AG04450 (cell line): ENCODE measurements around the gene ADCY5. TPM values are rescaled to one million over a fixed set of nuclear protein-coding genes. Genes with fewer than 3 reads are reported as not detected.

Experiments
- CTCF ChIA-PET: fragments of 300-600, 350-600 bp; formaldehyde crosslinking; extraction: SDS; loops from one replicate; lab custom pipeline; 2022; ENCODE audit warnings: antibody characterized with exemption, inconsistent platforms; lab: Charles Lee
- POLR2A ChIA-PET: fragments of 350-600 bp; formaldehyde crosslinking; extraction: SDS; loops from one replicate; lab custom pipeline; 2021; ENCODE audit warnings: antibody characterized with exemption, inconsistent platforms; lab: Yijun Ruan, JAX
- DNase-seq: peaks from one replicate; pipeline ENCODE4 v3.0.0-alpha.2; 2011; ENCODE audit warnings: low read depth, low spot score
- H3K27ac ChIP-seq: one replicate; pipeline ENCODE4 v1.5.1; 2012; ENCODE audit warnings: low read depth, low read length, control low read depth
- H3K27me3 ChIP-seq: one replicate; pipeline ENCODE4 v1.6.0; 2012; ENCODE audit warnings: low read length; ENCODE audit not compliant: control insufficient read depth, insufficient read depth
- H3K4me3 ChIP-seq: 2 replicates; pipeline ENCODE4 v1.5.1; 2011; ENCODE audit warnings: mild to moderate bottlenecking, low read depth, low read length, control low read depth
- H3K9me3 ChIP-seq: 2 replicates; pipeline ENCODE4 v1.5.1; 2012; ENCODE audit warnings: low read length; ENCODE audit not compliant: control insufficient read depth, insufficient read depth
- polyA plus RNA-seq: library from polyadenylated mRNA; depleted of rRNA; stranded (reverse); fragments of >200 nt; gene quantifications from 2 replicates; pipeline ENCODE4 v1.2.3, GENCODE V29; 2011
- TF ChIP-seq, protein P1 (sequence below): IDR thresholded peaks from 2 replicates; pipeline ENCODE4 v1.5.1; 2011; ENCODE audit warnings: low read depth, low read length, control low read depth, inconsistent platforms

Gene ADCY5
- polyA plus RNA-seq, 1 experiment, result 0.20 TPM

DNA sequence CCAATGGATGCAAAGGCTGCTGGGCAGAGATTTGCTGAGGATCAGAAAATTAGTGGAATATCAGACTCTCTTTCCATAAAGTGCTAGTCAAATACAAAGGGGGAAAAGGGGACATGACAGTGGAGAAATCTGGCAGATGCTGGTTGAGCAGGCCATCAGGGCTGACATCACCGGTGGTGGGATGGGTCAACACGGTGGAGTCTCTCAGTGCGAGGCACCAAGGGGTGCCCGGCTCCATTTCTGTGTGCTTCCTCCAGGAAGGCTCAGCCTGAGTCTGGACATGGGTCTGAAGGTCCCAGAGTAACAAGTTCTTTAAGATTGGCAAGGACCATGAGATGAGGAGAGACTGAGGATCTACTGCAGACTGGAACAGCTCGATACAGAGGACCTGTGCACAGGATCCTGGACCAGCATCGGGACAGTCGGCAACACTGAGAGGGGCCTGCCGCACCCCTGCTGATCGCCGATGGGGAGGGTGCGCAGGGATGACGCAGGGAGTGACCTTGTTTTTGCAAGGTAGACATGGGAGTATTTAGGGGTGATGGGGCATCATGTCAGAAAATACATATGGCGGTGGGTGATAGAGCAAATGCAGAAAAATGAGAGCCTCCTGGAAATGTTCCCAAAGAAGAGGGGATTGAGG, 154.5 kb downstream of the ADCY5 start:
- DNase-seq, result no peak
- no peak overlapping the region for H3K27ac ChIP-seq
- H3K9me3 ChIP-seq, result no peaks in the 10 kb centered on the region; the same call in 1 of the 2 replicates
- ChIA-PET POLR2A (no interaction called here), CTCF (no interaction called here)
- TF ChIP-seq, protein P1, sequence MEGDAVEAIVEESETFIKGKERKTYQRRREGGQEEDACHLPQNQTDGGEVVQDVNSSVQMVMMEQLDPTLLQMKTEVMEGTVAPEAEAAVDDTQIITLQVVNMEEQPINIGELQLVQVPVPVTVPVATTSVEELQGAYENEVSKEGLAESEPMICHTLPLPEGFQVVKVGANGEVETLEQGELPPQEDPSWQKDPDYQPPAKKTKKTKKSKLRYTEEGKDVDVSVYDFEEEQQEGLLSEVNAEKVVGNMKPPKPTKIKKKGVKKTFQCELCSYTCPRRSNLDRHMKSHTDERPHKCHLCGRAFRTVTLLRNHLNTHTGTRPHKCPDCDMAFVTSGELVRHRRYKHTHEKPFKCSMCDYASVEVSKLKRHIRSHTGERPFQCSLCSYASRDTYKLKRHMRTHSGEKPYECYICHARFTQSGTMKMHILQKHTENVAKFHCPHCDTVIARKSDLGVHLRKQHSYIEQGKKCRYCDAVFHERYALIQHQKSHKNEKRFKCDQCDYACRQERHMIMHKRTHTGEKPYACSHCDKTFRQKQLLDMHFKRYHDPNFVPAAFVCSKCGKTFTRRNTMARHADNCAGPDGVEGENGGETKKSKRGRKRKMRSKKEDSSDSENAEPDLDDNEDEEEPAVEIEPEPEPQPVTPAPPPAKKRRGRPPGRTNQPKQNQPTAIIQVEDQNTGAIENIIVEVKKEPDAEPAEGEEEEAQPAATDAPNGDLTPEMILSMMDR, result no peak
- H3K4me3 ChIP-seq, result no peak overlapping the region
- peaks cover 21% of the 10 kb centered on the region for H3K27me3 ChIP-seq

DNA sequence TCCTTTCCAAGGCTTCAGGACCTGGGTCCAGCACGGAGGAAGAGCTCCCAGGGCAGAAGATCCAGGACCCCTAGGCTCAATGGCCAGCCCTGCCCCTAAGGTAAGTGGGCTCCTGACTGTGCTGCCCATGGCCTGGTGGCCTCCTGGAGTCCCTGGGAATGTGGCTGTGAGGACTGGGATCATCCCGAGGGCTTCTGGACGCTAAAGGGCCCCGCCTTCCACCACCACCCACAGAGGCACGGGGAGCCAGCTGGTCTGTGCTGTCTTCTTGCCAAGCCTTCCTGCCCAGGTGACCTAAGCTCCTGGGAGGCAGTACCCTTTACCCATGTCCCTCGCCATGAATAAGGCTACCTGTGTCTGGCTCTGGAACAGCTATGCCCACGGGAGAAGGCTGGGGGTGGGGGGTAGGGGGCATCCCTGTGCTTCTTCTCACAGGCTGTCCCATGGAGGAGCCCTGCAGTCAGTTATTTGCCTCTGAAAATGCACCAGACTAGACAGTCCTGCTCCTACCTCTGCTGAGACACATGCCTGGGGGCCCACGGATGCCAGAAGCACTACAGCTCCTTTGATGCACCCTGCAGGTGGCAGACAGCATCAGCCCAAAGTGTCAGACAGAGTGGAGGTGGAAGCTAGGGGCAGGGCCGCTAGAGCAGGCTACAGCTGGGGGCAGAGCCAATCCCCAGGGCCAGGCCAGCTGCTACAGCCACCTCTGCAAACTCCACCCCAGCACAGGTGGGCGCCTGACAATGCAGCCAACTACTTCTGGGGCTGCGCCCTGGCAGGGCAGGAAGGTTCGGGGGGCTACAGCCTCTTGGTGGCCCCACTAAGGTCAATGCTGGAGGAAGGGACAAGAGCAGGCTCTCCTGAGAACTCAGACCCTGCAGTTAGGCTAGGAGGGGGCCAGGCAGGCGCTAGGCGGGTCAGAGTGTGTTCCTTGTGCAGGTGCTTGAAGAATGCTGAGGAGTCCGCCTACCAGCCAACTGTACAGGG, 156.3 kb downstream of the ADCY5 start:
- DNase-seq, result no peak
- Histone ChIP-seq H3K9me3 (no peaks in the 10 kb centered on the region; the same call in 1 of the 2 replicates), H3K27ac (no peak overlapping the region), H3K4me3 (no peak overlapping the region), H3K27me3 (peaks cover 19% of the 10 kb centered on the region)
- TF ChIP-seq, protein P1, result no peak
- POLR2A ChIA-PET, result interaction anchor here (0.7 kb wide), 1 partner anchor 629 kb away, joined by 4 read pairs; no protein-coding TSS in a partner anchor
- CTCF ChIA-PET, result interaction anchor here (1.3 kb wide), 1 partner anchor 196 kb away, joined by 3 read pairs; no protein-coding TSS in a partner anchor

DNA sequence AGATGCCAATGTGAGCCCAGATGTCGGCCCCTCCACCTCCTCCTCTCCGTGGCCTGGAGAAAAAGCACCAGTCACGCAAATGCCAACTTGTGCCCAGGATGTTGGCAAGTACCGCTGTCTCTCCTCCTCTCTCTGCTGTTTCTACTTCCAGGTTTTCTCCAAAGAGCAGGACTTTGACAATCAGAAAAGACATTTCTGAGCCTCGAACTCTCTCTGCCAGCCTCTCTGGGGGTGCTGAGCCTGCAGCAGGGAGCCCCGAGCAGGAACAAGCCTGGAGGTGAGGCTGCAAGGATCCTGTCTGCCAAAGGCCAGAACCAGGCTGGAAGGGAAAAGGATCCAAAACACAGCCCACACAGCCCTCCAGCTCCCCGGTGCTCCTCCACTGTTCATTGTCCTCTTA, 157.5 kb downstream of the ADCY5 start:
- ChIA-PET POLR2A (no interaction called here), CTCF (no interaction called here)
- Histone ChIP-seq H3K9me3 (no peaks in the 10 kb centered on the region; the same call in 1 of the 2 replicates), H3K4me3 (no peak overlapping the region), H3K27ac (no peak overlapping the region), H3K27me3 (peaks cover 15% of the 10 kb centered on the region)
- DNase-seq, result no peak
- TF ChIP-seq, protein P1, result no peak

DNA sequence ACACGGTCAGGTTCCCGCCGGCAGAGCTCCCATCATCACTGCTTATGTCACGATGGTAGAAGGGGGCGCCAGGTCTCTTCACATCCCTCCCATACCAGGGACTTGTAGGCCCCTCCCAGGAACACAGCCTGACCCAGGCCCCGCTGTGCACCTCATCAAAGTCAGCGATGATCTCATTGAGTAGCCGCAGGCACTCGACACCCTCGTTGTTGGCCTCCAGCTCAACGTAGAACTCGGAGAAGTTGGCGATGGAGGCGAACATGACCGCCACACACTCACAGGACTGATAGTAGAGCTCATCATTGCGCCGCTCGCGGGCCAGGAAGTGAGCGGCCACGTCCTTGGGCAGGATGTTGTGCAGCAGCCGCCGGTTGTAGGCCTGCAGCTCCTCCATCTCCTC, 157.9 kb downstream of the ADCY5 start:
- Histone ChIP-seq H3K27ac (no peak overlapping the region), H3K4me3 (no peak overlapping the region), H3K27me3 (peaks cover 15% of the 10 kb centered on the region), H3K9me3 (no peaks in the 10 kb centered on the region; the same call in 1 of the 2 replicates)
- ChIA-PET POLR2A (no interaction called here), CTCF (no interaction called here)
- no peak for DNase-seq
- TF ChIP-seq, protein P1, result no peak
